Limb (tissue), 2 donors: ENCODE results near the gene ZSWIM6.

Source experiments
- DNase-seq, 2 donors: peaks; one replicate each; pipeline ENCODE4 v3.0.0-alpha.2; 2016; ENCODE audit errors: extremely low spot score in 2 of 2

Gene ZSWIM6

GRCh38 chr5:61307191-61307590, 24.9 kb upstream of the ZSWIM6 start:
- no peak for DNase-seq

DNA sequence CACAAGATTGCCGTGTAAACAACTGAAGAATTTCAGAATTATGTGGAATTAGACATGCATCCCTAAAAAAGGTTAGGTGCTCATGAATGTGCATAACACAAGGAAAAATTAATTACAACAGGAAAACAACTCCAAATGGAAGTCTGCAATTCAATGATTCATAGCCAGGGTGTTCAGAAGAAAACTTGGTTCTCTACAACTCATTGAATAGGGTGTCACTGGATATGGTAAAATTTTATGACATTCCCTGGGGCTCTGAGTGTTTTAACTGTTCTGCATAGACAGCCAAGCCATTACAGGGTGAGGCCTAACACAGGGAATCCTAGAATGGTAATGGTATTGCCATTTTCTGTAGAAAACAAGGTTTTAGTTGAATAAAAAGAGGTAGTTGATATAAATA, 24.4 kb upstream of the ZSWIM6 start:
- DNase-seq: no peak

- DNase-seq: no peak
Observed at GRCh38 chr5:61308712-61309111, 23.3 kb upstream of the ZSWIM6 start.

- no peak for DNase-seq
Observed at GRCh38 chr5:61309115-61309514, 22.9 kb upstream of the ZSWIM6 start.

DNA sequence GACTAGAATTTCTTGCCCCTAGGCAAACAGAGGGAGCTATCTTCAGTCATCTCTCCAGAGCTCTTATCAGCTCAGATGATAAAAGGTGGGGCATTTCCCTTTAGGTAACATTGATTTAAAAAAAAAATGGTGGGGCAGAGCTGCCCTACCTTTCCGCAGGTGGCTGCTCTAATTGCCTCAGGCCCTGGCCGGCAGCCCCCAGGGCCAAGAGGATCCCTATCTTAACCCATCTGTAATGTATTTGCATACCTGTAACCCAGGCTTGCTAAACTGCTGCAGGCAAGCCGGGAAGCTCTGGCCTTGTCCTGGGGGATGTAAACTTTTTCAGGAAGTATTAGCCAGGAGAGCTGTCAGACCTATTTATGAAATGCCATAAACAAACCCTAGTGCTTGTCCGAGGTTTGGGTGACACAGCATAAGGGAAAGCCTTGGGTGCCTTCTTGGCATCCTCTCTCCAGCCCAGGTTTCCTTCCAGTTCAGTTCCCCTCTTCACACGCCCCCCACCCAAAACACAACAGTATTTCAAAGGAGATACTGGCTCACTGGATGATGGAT, 20.9 kb upstream of the ZSWIM6 start:
- no peak for DNase-seq

DNA sequence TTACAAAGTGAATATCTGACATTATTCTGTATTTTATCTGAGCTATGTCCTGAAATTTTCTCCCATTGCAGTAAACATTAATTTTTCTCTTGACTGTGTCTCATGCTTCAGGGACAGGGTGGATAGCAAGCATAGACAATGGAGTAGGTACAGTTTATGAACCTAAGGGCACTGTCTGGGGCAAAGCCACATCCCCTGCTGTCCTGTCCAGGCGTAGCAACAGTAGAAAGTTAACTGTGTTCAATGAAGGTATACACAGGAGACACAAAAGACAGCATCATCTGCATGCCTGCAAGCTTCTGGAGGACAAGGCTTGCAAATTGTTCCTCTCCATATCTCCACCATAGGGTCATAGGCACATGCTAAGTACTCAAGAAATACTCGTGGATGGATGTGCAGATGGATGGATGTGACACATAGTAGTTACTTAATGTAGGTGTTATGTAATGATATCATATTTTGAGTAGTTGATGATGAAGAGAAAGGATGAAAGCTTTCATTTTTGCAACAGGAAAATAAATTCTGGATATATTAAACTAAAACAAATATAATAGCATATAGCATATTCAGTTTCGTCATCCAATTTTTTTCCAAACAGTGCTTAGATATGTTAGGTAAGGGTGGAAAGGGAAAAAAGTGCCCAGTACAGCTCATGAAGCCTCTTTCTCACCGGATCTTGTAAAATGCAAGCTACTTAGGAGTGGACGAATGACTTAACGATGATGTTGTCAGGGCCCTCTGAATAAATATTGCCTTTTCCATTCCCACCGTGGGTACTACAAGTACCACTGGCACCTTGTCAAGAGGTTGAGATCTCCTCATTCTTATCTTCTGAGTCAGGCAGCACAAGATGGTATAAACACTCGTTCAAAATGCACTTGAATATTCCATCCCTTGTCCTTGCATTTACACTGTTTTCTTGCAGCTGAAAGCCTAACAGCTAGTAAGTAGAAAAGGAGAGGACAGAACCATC, 19.9 kb upstream of the ZSWIM6 start:
- DNase-seq: no peak

- DNase-seq: no peak
Observed at GRCh38 chr5:61313960-61314681, 17.9 kb upstream of the ZSWIM6 start.

- DNase-seq: no peak
Observed at GRCh38 chr5:61318376-61318775, 13.7 kb upstream of the ZSWIM6 start.

DNA sequence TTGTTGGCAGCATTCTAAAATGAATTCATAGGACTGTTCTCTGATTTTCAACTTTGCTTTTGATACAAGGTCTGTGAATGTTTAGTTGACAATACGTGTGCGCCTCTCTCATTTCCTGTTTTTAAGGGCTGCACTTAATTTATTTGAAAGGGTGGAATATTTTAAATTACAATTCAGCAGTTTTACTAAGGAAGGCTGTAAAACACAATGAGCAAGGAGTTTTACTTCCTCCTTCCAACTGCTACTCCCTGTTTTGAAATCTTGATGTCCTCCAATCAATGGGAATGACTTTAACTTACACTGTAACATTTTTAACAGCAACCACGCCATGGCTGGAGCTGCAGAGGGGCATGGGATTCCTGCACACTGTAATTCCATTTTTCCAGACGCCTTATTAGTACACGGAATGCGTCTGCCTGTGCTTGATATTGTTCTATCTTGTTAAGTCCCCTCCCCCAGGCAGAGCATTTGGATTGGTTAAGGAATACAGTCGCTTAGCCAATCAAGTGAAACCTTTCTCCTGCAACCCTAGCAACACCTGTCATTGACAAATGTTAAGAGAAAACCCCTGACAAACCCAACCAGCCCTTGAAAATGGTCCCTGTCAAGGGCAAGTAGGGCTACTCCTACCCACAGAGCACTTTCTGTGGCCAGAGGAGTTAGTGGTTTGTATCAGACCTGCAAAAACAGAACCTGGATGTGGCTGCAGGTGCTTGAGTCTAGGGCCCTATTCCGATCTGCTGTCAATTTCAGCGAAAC, 12.5 kb upstream of the ZSWIM6 start:
- DNase-seq: peak in 1 of 2 donors; percentile 50

DNA sequence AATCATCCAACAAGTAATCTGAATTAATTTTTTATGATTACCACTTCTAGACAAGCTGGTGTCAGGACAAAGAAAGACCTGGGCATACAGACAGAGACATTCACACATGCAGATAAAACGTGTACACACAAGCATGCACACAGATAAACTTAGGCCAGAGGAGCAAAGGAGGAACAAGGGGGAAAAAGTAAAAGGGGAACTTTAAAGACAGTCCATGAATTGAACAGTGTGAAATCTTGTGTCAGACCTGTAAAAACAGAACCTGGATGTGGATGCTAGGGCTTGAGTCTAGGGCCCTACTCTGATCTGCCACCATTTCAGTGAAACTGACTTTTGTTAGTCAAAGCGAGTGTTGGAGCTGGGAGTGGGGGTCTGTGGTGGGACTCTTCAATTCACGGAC, 11.2 kb upstream of the ZSWIM6 start:
- no peak for DNase-seq

GRCh38 chr5:61321669-61322068, 10.4 kb upstream of the ZSWIM6 start:
- DNase-seq: no peak

DNA sequence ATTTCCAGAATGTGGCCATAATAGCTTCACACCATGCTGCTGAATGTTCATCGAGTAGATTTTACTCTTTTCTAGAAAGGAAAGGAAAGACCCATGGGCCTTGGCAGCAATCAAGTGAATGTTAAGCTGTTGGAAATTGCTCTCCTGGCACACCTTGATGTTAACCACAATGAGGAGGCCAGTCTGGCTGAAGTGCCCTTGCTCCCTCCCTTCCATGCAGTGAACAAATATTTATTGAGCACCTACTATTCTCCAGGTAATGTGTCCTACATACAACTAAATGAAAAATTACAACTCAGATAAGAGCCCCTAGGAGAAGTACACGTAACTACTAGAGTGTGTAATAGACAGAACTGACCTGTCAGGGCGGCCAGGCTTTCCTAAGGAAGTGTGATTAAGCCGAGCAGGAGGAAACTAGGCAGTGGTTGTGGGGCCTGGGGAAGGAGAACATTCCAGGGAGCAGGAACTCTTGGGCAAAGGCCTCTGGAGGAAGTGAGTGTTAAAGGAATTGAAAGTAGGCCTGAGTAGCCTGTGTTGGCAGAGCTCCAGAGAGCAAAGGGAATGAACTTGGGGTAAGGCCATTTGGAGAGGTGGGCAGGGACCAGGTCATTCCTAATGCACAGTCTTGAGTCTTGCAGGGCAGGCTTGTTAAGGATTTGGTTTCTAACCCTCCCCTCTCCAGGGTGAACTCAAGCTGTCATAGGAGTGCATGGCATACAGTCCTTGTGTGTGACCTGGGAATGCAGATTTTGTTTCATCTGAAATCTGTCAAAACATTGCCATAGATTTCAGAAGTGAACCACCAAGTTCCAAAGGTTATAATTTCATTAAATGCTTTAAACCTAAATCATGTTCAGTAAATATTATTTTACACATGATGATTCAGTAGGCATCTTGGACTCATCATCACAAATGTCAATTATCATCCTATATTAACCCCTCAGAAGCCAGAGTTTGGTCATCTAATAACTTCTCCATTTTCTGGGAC, 9.0 kb upstream of the ZSWIM6 start:
- no peak for DNase-seq

GRCh38 chr5:61327760-61328753, 4.0 kb upstream of the ZSWIM6 start:
- no peak for DNase-seq

GRCh38 chr5:61328791-61329549, 3.1 kb upstream of the ZSWIM6 start:
- no peak for DNase-seq

DNA sequence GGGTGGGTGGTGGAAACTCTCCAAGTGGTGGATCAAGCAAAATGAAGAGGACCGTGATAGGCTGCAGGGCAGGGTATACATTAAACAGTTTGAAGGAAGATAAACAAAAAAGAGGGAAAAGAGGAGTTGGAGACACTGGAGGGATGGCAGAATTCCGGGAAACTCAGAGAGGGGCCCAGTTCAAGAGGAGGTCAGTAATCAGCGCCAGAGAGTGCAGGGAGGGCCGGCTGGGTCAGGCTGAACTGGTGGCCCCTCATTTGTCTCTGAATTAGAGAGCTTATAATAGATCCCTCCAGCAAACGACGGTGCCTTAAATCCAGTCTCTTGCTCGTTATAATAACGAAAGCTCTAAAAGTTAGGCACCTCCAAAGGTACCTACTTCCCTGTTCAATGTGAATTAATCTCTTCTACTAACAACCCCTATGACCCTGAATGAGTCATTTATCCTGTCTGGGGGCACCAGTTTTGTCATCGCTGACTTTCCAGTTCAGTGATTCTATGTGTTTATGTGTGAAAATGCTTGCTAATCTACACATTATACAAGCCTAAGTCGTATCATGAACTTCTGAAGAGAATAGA, 2.4 kb upstream of the ZSWIM6 start:
- no peak for DNase-seq

DNA sequence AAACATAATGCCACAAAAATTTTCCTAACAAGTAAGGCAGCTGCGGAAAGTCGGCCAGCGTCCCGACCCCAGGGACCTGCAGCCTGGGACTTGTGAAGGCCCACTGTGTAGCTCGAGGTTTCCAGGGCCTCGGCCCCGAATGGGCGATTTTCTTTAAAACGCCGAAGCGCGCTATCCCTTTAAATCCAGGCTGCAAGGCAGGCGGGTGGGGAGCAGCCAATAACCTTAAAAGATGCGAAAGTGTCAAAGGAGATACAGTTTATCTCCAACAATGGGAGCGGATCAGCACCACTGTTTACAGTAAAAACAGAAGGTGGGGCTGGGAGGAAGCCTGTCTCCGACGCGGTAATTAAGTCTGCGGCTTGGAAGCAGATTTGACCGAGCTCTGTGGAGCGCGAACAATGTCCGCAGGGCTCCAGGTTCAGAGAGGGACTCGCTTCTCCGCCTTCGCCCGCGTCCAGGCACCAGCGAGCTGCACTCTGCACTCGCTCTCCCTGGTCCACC, 1.7 kb upstream of the ZSWIM6 start:
- DNase-seq: peak in 1 of 2 donors; percentile 50

GRCh38 chr5:61330845-61331406, 1.1 kb upstream of the ZSWIM6 start:
- peak; percentile 66 to 85 for DNase-seq
